Measurements from ENCODE around the gene CRYM. TPM values are rescaled to one million over a fixed set of nuclear protein-coding genes. Genes with fewer than 3 reads are reported as not detected.
A peak's percentile ranks its signal among the peaks of the same experiment; 100 is the strongest.
"Not testable (repeated sequence)": the region's sequence is repeated elsewhere in the genome, so short reads cannot be mapped to it uniquely, and the experiment has no call there.

Gene CRYM
- total RNA-seq (ENCODE audit: low replicate concordance) = 3.7 and 9.4 TPM in 2 replicates
- long read RNA-seq, partial matches to known transcripts = 9 of 11 reads
- long read RNA-seq, other reads (novel, unspliced or antisense) = 2 of 11 reads

- peak; percentile 78 for DNase-seq (ENCODE audit: extremely low spot score, unreplicated experiment)
- H3K9me3 Mint-ChIP-seq = no peaks in the 10 kb centered on the region
- peaks cover 82% of the 10 kb centered on the region for H3K27me3 Mint-ChIP-seq
- peaks cover 9% of the 10 kb centered on the region for H3K4me1 Mint-ChIP-seq (ENCODE audit: unreplicated experiment)
- H3K36me3 Mint-ChIP-seq = no peaks in the 10 kb centered on the region
- H3K4me3 Mint-ChIP-seq = peak within 1 kb of the TSS; percentile 86
- TF ChIP-seq CTCF (conservative IDR thresholded peaks at IDR 0.05) = peak; percentile 91
- peak within 1 kb of the TSS; percentile 46 for H3K27ac Mint-ChIP-seq
Measured at GRCh38 chr16:21277927-21278706, at the start of gene CRYM. CRYM (minus strand) TSS chr16:21278290; CDS start chr16:21278251, 39 bp downstream.

GRCh38 chr16:21327046-21327445 lies 49.0 kb upstream of the CRYM start:
- no peak for TF ChIP-seq CTCF (conservative IDR thresholded peaks at IDR 0.05)
- H3K27me3 Mint-ChIP-seq = no peaks in the 10 kb centered on the region
- no peak overlapping the region for H3K4me3 Mint-ChIP-seq
- no peaks in the 10 kb centered on the region for H3K9me3 Mint-ChIP-seq
- no peak for DNase-seq (ENCODE audit: extremely low spot score, unreplicated experiment)
- H3K4me1 Mint-ChIP-seq (ENCODE audit: unreplicated experiment) = no peaks in the 10 kb centered on the region
- no peak overlapping the region for H3K27ac Mint-ChIP-seq
- H3K36me3 Mint-ChIP-seq = no peaks in the 10 kb centered on the region

DNA sequence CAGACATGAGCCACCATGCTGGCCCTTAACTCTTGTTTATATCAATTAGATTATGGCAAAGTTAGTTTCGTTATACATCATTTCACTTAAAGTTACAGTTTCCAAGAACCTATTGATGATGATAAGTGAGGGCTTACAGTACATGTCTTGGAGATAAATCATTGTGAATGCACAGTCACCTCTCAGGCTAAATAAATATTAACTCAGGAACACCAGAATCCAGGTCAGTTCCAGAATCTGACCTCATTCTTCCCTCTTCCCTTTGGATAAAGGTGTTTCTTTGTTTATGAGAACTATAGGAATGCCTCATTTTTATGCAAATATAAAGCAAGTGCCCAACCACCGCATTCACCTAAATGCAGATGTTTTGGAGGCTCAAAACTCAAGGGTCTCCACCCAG lies 48.4 kb upstream of the CRYM start:
- no peak for TF ChIP-seq CTCF (conservative IDR thresholded peaks at IDR 0.05)

DNA sequence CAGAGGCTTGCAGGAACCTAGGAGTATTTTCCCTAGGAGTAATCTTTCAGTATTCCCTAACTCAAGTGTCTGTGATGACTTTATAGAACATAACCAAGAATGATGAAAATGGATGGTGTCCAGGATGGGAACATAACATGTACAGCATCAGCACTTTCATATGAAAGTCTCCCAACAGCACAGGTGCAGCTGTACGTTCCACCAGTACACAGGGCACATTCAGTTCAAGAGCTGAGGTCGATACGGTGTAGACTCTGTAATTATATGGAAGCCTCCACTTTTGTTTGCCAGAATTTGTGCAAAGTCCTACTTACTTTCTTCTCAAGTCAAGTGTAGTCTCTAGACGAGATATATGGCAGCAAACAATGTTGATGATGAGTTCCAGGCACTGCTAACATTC lies 46.2 kb upstream of the CRYM start:
- H3K4me3 Mint-ChIP-seq = no peak overlapping the region
- no peaks in the 10 kb centered on the region for H3K4me1 Mint-ChIP-seq (ENCODE audit: unreplicated experiment)
- TF ChIP-seq CTCF (conservative IDR thresholded peaks at IDR 0.05) = no peak
- DNase-seq (ENCODE audit: extremely low spot score, unreplicated experiment) = no peak
- H3K9me3 Mint-ChIP-seq = no peaks in the 10 kb centered on the region
- no peaks in the 10 kb centered on the region for H3K27me3 Mint-ChIP-seq
- H3K36me3 Mint-ChIP-seq = peaks cover 6% of the 10 kb centered on the region
- no peak overlapping the region for H3K27ac Mint-ChIP-seq

More for the DNA sequence above, 48.4 kb upstream of the CRYM start:
- Mint-ChIP-seq H3K27me3 (no peaks in the 10 kb centered on the region), H3K36me3 (no peaks in the 10 kb centered on the region), H3K4me1 (ENCODE audit: unreplicated experiment) (no peaks in the 10 kb centered on the region), H3K27ac (no peak overlapping the region), H3K4me3 (no peak overlapping the region), H3K9me3 (no peaks in the 10 kb centered on the region)
- no peak for DNase-seq (ENCODE audit: extremely low spot score, unreplicated experiment)

DNA sequence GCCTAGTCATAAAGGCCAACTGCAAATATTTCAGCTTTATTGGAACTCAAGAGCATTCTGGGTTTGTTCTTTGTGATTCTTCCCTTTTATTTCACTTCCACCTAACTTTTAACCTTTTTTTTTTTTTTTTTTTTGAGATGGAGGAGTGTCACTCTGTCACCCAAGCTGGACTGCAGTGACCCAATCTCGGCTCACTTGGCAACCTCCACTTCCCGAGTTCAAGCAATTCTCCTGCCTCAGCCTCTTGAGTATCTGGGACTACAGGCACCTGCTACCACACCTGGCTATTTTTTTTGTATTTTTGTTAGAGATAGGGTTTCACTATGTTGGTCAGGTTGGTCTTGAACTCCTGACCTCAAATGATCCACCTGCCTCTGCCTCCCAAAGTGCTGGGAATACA lies 44.2 kb upstream of the CRYM start:
- H3K27me3 Mint-ChIP-seq; H3K36me3 Mint-ChIP-seq; H3K27ac Mint-ChIP-seq; DNase-seq (ENCODE audit: extremely low spot score, unreplicated experiment); H3K4me1 Mint-ChIP-seq (ENCODE audit: unreplicated experiment); H3K9me3 Mint-ChIP-seq; H3K4me3 Mint-ChIP-seq: not testable (repeated sequence)

- DNase-seq (ENCODE audit: extremely low spot score, unreplicated experiment) = no peak
- H3K27me3 Mint-ChIP-seq = no peaks in the 10 kb centered on the region
- no peak overlapping the region for H3K27ac Mint-ChIP-seq
- peaks cover 6% of the 10 kb centered on the region for H3K36me3 Mint-ChIP-seq
- H3K4me1 Mint-ChIP-seq (ENCODE audit: unreplicated experiment) = no peaks in the 10 kb centered on the region
- TF ChIP-seq CTCF (conservative IDR thresholded peaks at IDR 0.05) = no peak
- no peaks in the 10 kb centered on the region for H3K9me3 Mint-ChIP-seq
- H3K4me3 Mint-ChIP-seq = no peak overlapping the region
Measured at GRCh38 chr16:21321736-21322135, 43.6 kb upstream of the CRYM start.
